NCI-H2107 treated with DMSO at 0.1 percent for 48 hours (cell line): ENCODE results near the gene STUB1.
A peak's percentile ranks its signal among the peaks of the same experiment; 100 is the strongest.

ENCODE experiments used
- DNase-seq: peaks from one replicate; lab custom pipeline; 2025; ENCODE audit not compliant: unreplicated experiment; lab: John Stamatoyannopoulos, UW

STUB1 gene

GRCh38 chr16:693766-694165 lies 13.6 kb downstream of the STUB1 start:
- no peak for DNase-seq

GRCh38 chr16:694187-694862 lies 14.1 kb downstream of the STUB1 start:
- DNase-seq, result no peak

- no peak for DNase-seq
These were observed 14.7 kb downstream of the STUB1 start for GRCh38 chr16:694863-695354.

GRCh38 chr16:695355-696089 lies 15.3 kb downstream of the STUB1 start:
- DNase-seq, result peak; percentile 84

GRCh38 chr16:698911-699671 lies 18.9 kb downstream of the STUB1 start:
- no peak for DNase-seq

- no peak for DNase-seq
These were observed 20.7 kb downstream of the STUB1 start for GRCh38 chr16:700684-701584.

- no peak for DNase-seq
These were observed 22.1 kb downstream of the STUB1 start for GRCh38 chr16:702341-702740.

GRCh38 chr16:703406-703805 lies 23.2 kb downstream of the STUB1 start:
- DNase-seq, result no peak

GRCh38 chr16:704047-704446 lies 23.8 kb downstream of the STUB1 start:
- no peak for DNase-seq

- DNase-seq, result no peak
These were observed 24.6 kb downstream of the STUB1 start for GRCh38 chr16:704552-705380.

GRCh38 chr16:705431-706188 lies 25.4 kb downstream of the STUB1 start, which contains the start of gene FBXL16:
Gene FBXL16, minus strand, starts transcription at chr16:705801. Its CDS starts 8,396 bp downstream, at chr16:697405.
- DNase-seq, result no peak

- DNase-seq, result no peak
These were observed 26.2 kb downstream of the STUB1 start for GRCh38 chr16:706189-707061.

- no peak for DNase-seq
These were observed 26.9 kb downstream of the STUB1 start for GRCh38 chr16:707062-707538.

GRCh38 chr16:708019-708418 lies 27.8 kb downstream of the STUB1 start:
- DNase-seq, result no peak

GRCh38 chr16:708959-709358 lies 28.7 kb downstream of the STUB1 start:
- no peak for DNase-seq

GRCh38 chr16:709566-710499 lies 29.6 kb downstream of the STUB1 start:
- peak; percentile 78 for DNase-seq
